Loucy (cell line): ENCODE data around the gene GCH1.

Experiments
- H2AFZ ChIP-seq: fragments of 200-600 bp; sonication (generic); 2 replicates; pipeline ENCODE4 v1.6.0; 2016; ENCODE audit warnings: antibody characterized with exemption, mild to moderate bottlenecking, low read length, moderate library complexity
- H3F3A ChIP-seq: fragments of 200-600 bp; 2 replicates; pipeline ENCODE4 v1.6.0; 2016; ENCODE audit warnings: antibody characterized with exemption, low read depth, mild to moderate bottlenecking
- H3K27me3 ChIP-seq: fragments of 200-600 bp; sonication (generic); 2 replicates; pipeline ENCODE4 v1.6.1; 2014; ENCODE audit warnings: low read length, mild to moderate bottlenecking; ENCODE audit not compliant: insufficient read depth, poor library complexity, severe bottlenecking
- H3K36me3 ChIP-seq: fragments of 200-600 bp; sonication (generic); 2 replicates; pipeline ENCODE4 v1.6.1; 2016; ENCODE audit warnings: low read length; ENCODE audit not compliant: insufficient read depth
- H3K4me1 ChIP-seq: fragments of 200-600 bp; sonication (generic); 2 replicates; pipeline ENCODE4 v1.5.1; 2014; ENCODE audit warnings: low read length, mild to moderate bottlenecking; ENCODE audit not compliant: insufficient read depth, poor library complexity, severe bottlenecking
- H3K4me2 ChIP-seq: fragments of 200-600 bp; sonication (generic); 2 replicates; pipeline ENCODE4 v1.6.0; 2014; ENCODE audit warnings: antibody characterized with exemption, low read length, low read depth, mild to moderate bottlenecking; ENCODE audit not compliant: poor library complexity, severe bottlenecking
- H3K4me3 ChIP-seq: fragments of 200-600 bp; sonication (generic); 2 replicates; pipeline ENCODE4 v1.5.1; 2014; ENCODE audit warnings: low read length, mild to moderate bottlenecking, mixed read lengths; ENCODE audit not compliant: poor library complexity, severe bottlenecking
- H3K79me2 ChIP-seq: fragments of 200-600 bp; sonication (generic); 2 replicates; pipeline ENCODE4 v1.6.1; 2014; ENCODE audit warnings: low read length; ENCODE audit not compliant: insufficient read depth
- H3K9ac ChIP-seq: fragments of 200-600 bp; sonication (generic); 2 replicates; pipeline ENCODE4 v1.6.0; 2014; ENCODE audit warnings: mild to moderate bottlenecking, low read depth, low read length, moderate library complexity; ENCODE audit not compliant: poor library complexity, severe bottlenecking
- H3K9me2 ChIP-seq: fragments of 200-600 bp; sonication (generic); replicated peaks from 2 replicates; pipeline ENCODE4 v1.6.1; 2016; ENCODE audit warnings: low read depth, low read length, mixed read lengths
- H3K9me3 ChIP-seq: fragments of 200-600 bp; sonication (generic); 2 replicates; pipeline ENCODE4 v1.6.1; 2014; ENCODE audit warnings: mild to moderate bottlenecking, antibody characterized with exemption, low read length, low read depth; ENCODE audit not compliant: insufficient read depth
- H4K20me1 ChIP-seq: fragments of 200-600 bp; sonication (generic); 2 replicates; pipeline ENCODE4 v1.6.0; 2014; ENCODE audit warnings: antibody characterized with exemption, low read length, mild to moderate bottlenecking; ENCODE audit not compliant: insufficient read depth, poor library complexity, severe bottlenecking
- CTCF ChIP-seq: fragments of 200-600 bp; sonication (generic); conservative IDR thresholded peaks from 2 replicates; pipeline ENCODE4 v1.5.1; 2014; ENCODE audit warnings: mild to moderate bottlenecking, antibody characterized with exemption, low read length
- EZH2phosphoT487 ChIP-seq: fragments of 200-600 bp; IDR thresholded peaks from 2 replicates; pipeline ENCODE4 v1.6.1; 2018; ENCODE audit warnings: antibody characterized with exemption, mild to moderate bottlenecking, moderate library complexity, borderline replicate concordance

The GCH1 gene

GRCh38 chr14:54823757-54824549 lies 78.7 kb downstream of the GCH1 start:
- H3K4me3 ChIP-seq: no peak overlapping the region
- H3K9me2 ChIP-seq: no peaks in the 10 kb centered on the region
- no peaks in the 10 kb centered on the region for H3K79me2 ChIP-seq
- no peak overlapping the region for H3K9ac ChIP-seq
- no peaks in the 10 kb centered on the region for H3F3A ChIP-seq
- H3K36me3 ChIP-seq: no peaks in the 10 kb centered on the region
- H4K20me1 ChIP-seq: no peaks in the 10 kb centered on the region
- peaks cover 5% of the 10 kb centered on the region; the same call in 1 of the 2 replicates for H3K9me3 ChIP-seq
- H3K4me1 ChIP-seq: no peaks in the 10 kb centered on the region
- no peaks in the 10 kb centered on the region for H3K27me3 ChIP-seq
- TF ChIP-seq CTCF (no peak), EZH2phosphoT487 (no peak)
- no peak overlapping the region for H3K4me2 ChIP-seq
- no peak overlapping the region for H2AFZ ChIP-seq

GRCh38 chr14:54822685-54823084 lies 79.9 kb downstream of the GCH1 start:
- no peak for TF ChIP-seq EZH2phosphoT487
- TF ChIP-seq CTCF: no peak
- no peaks in the 10 kb centered on the region for H3K79me2 ChIP-seq
- no peaks in the 10 kb centered on the region for H3K9me2 ChIP-seq
- peaks cover 5% of the 10 kb centered on the region; the same call in 1 of the 2 replicates for H3K9me3 ChIP-seq
- no peak overlapping the region for H2AFZ ChIP-seq
- no peak overlapping the region for H3K9ac ChIP-seq
- H3K36me3 ChIP-seq: no peaks in the 10 kb centered on the region
- H3K4me1 ChIP-seq: no peaks in the 10 kb centered on the region
- H3F3A ChIP-seq: no peaks in the 10 kb centered on the region
- no peak overlapping the region for H3K4me3 ChIP-seq
- H4K20me1 ChIP-seq: no peaks in the 10 kb centered on the region
- no peaks in the 10 kb centered on the region for H3K27me3 ChIP-seq
- no peak overlapping the region for H3K4me2 ChIP-seq

- no peak overlapping the region for H3K4me3 ChIP-seq
- H3K9me2 ChIP-seq: no peaks in the 10 kb centered on the region
- H3K36me3 ChIP-seq: no peaks in the 10 kb centered on the region
- no peaks in the 10 kb centered on the region for H3K79me2 ChIP-seq
- H3K9me3 ChIP-seq: no peaks in the 10 kb centered on the region
- TF ChIP-seq EZH2phosphoT487: no peak
- TF ChIP-seq CTCF: no peak
- H3K9ac ChIP-seq: no peak overlapping the region
- no peaks in the 10 kb centered on the region for H4K20me1 ChIP-seq
- H3K4me1 ChIP-seq: no peaks in the 10 kb centered on the region
- no peaks in the 10 kb centered on the region for H3K27me3 ChIP-seq
- H3K4me2 ChIP-seq: no peak overlapping the region
- H3F3A ChIP-seq: no peaks in the 10 kb centered on the region
- H2AFZ ChIP-seq: no peak overlapping the region
These were observed 84.2 kb downstream of the GCH1 start for GRCh38 chr14:54818201-54819133.
